Non-pigmented ciliary epithelial cell (primary cell): ENCODE data around the gene SUCLG2.
"Not testable (repeated sequence)": the region's sequence is repeated elsewhere in the genome, so short reads cannot be mapped to it uniquely, and the experiment has no call there.

Experiments
- DNase-seq: peaks from one replicate; pipeline ENCODE4 v3.0.0-alpha.2; 2010; ENCODE audit warnings: low read depth

Gene SUCLG2

GRCh38 chr3:67609709-67610108, 44.7 kb downstream of the SUCLG2 start:
- DNase-seq = no peak

- no peak for DNase-seq
Observed at GRCh38 chr3:67608034-67608433, 46.4 kb downstream of the SUCLG2 start.

GRCh38 chr3:67605377-67605776, 49.0 kb downstream of the SUCLG2 start:
- peak; percentile 51 for DNase-seq

- no peak for DNase-seq
Observed at GRCh38 chr3:67602816-67603215, 51.6 kb downstream of the SUCLG2 start.

- peak; percentile 22 for DNase-seq
Observed at GRCh38 chr3:67601919-67602608, 52.3 kb downstream of the SUCLG2 start.

- DNase-seq = no peak
Observed at GRCh38 chr3:67601385-67601784, 53.0 kb downstream of the SUCLG2 start.

- DNase-seq = no peak
Observed at GRCh38 chr3:67599821-67600220, 54.6 kb downstream of the SUCLG2 start.

- DNase-seq = no peak
Observed at GRCh38 chr3:67598814-67599556, 55.4 kb downstream of the SUCLG2 start.

- no peak for DNase-seq
Observed at GRCh38 chr3:67595424-67595823, 59.0 kb downstream of the SUCLG2 start.

GRCh38 chr3:67593761-67594234, 60.6 kb downstream of the SUCLG2 start:
- no peak for DNase-seq

- DNase-seq = no peak
Observed at GRCh38 chr3:67592057-67592456, 62.4 kb downstream of the SUCLG2 start.

- DNase-seq = no peak
Observed at GRCh38 chr3:67587811-67588210, 66.6 kb downstream of the SUCLG2 start.

GRCh38 chr3:67587301-67587700, 67.1 kb downstream of the SUCLG2 start:
- DNase-seq = no peak

- DNase-seq = not testable (repeated sequence)
Observed at GRCh38 chr3:67584608-67585007, 69.8 kb downstream of the SUCLG2 start.

GRCh38 chr3:67580430-67581000, 73.9 kb downstream of the SUCLG2 start:
- DNase-seq = no peak

GRCh38 chr3:67578416-67578815, 76.0 kb downstream of the SUCLG2 start:
- no peak for DNase-seq

- no peak for DNase-seq
Observed at GRCh38 chr3:67576441-67576840, 78.0 kb downstream of the SUCLG2 start.

GRCh38 chr3:67569324-67569723, 85.1 kb downstream of the SUCLG2 start:
- no peak for DNase-seq

GRCh38 chr3:67567893-67568292, 86.5 kb downstream of the SUCLG2 start:
- DNase-seq = no peak

- DNase-seq = no peak
Observed at GRCh38 chr3:67564973-67565372, 89.4 kb downstream of the SUCLG2 start.

GRCh38 chr3:67564008-67564407, 90.4 kb downstream of the SUCLG2 start:
- no peak for DNase-seq

- no peak for DNase-seq
Observed at GRCh38 chr3:67561667-67562394, 92.6 kb downstream of the SUCLG2 start.
